ACC112 (cell line): ENCODE data around the gene DCPS.

Source experiments
- H2AFZ ChIP-seq: fragments of 200-600 bp; sonication (generic); one replicate; pipeline ENCODE4 v1.6.0; 2017; ENCODE audit warnings: antibody characterized with exemption, low read length; ENCODE audit not compliant: unreplicated experiment
- H3K27ac ChIP-seq: fragments of 200-600 bp; sonication (generic); 2 replicates; pipeline ENCODE4 v1.5.1; 2014; ENCODE audit warnings: low read depth, mild to moderate bottlenecking, antibody characterized with exemption, low read length, moderate library complexity
- H3K27me3 ChIP-seq: fragments of 200-600 bp; sonication (generic); 2 replicates; pipeline ENCODE4 v1.6.1; 2014; ENCODE audit warnings: mild to moderate bottlenecking, antibody characterized with exemption, low read length, moderate library complexity, mixed read lengths; ENCODE audit not compliant: insufficient read depth
- H3K36me3 ChIP-seq: fragments of 200-600 bp; sonication (generic); 2 replicates; pipeline ENCODE4 v1.6.1; 2016; ENCODE audit warnings: mild to moderate bottlenecking, antibody characterized with exemption, low read length, moderate library complexity, mixed read lengths; ENCODE audit not compliant: insufficient read depth
- H3K4me1 ChIP-seq: fragments of 200-600 bp; sonication (generic); one replicate; pipeline ENCODE4 v1.6.1; 2016; ENCODE audit warnings: low read length, mixed read lengths; ENCODE audit not compliant: insufficient read depth, unreplicated experiment, control insufficient read depth
- H3K4me3 ChIP-seq: fragments of 200-600 bp; sonication (generic); 2 replicates; pipeline ENCODE4 v1.5.1; 2014; ENCODE audit warnings: mild to moderate bottlenecking, low read depth, low read length
- H3K79me2 ChIP-seq: fragments of 200-600 bp; sonication (generic); one replicate; pipeline ENCODE4 v1.6.0; 2016; ENCODE audit warnings: low read length; ENCODE audit not compliant: control insufficient read depth, unreplicated experiment, insufficient read depth

The DCPS gene

DNA sequence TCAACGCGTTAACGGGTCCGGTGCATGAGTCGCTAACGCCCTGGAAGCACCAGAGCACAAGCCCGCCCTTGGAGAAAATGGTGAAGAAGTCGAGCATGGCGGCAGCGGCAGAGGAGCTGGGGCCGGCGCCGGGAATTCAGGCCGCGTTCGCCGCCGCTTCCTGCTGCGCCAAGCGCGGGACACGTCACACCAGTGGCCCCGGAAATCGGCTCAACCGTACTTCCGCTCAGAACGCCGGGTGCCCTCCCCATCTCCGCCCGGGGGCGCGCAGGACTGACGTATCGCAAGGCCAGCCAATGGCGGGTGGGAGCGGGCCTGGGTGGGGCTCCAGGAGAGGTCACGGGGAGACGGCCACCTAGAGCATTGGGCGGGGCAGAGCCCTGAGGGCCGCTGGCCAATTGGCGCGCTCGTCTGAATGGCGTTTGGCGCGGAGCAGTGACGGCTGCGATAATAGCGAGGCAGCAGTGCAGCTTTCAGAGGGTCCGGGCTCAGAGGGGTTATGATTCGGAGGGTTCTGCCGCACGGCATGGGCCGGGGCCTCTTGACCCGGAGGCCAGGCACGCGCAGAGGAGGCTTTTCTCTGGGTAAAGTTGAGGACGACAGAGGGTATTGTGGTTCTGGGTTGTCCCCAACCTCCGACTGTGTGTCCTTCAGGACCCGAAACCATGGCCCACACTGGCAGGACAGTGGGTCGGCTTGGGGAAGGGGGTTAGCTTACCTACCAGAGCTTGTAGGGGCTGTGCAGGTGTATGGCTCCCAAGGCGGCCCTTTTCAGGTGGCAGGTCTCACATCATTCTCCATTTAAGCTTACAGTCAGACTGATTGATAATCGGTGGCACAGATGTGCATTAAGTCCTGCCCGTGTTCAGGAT is 34.9 kb upstream of the DCPS start, which contains the start of the genes FOXRED1 and SRPRA:
Gene FOXRED1 (plus strand): TSS at position 447 of the 872 bp plus-strand sequence. CDS start 53 bp downstream, at position 500.
Gene SRPRA (minus strand): TSS at position 188 of the 872 bp plus-strand sequence. CDS start 91 bp downstream, at position 97.
- Histone ChIP-seq H3K36me3 (peaks cover 33% of the 10 kb centered on the region), H3K79me2 (peaks cover 41% of the 10 kb centered on the region), H3K4me3 (peak within 1 kb of the TSS; percentile 97), H3K4me1 (peaks cover 18% of the 10 kb centered on the region), H3K27ac (peak within 1 kb of the TSS; percentile 78), H3K27me3 (no peaks in the 10 kb centered on the region), H2AFZ (peak within 1 kb of the TSS; percentile 93)

DNA sequence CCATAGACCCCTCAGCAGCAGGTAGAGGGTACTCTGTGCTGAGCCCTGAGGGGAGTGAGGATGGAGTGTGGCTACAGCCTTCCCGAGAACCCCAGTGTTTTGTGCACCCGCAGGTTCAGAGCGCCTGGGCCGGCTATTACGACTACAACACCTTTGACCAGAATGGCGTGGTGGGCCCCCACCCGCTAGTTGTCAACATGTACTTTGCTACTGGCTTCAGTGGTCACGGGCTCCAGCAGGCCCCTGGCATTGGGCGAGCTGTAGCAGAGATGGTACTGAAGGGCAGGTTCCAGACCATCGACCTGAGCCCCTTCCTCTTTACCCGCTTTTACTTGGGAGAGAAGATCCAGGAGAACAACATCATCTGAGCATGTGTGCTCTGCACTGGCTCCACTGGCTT is 26.5 kb upstream of the DCPS start:
- H3K4me3 ChIP-seq, result no peak overlapping the region
- no peaks in the 10 kb centered on the region for H3K79me2 ChIP-seq
- no peak overlapping the region for H3K27ac ChIP-seq
- H2AFZ ChIP-seq, result no peak overlapping the region
- no peaks in the 10 kb centered on the region for H3K27me3 ChIP-seq
- H3K4me1 ChIP-seq, result no peaks in the 10 kb centered on the region
- peaks cover 23% of the 10 kb centered on the region; the same call in 1 of the 2 replicates for H3K36me3 ChIP-seq

DNA sequence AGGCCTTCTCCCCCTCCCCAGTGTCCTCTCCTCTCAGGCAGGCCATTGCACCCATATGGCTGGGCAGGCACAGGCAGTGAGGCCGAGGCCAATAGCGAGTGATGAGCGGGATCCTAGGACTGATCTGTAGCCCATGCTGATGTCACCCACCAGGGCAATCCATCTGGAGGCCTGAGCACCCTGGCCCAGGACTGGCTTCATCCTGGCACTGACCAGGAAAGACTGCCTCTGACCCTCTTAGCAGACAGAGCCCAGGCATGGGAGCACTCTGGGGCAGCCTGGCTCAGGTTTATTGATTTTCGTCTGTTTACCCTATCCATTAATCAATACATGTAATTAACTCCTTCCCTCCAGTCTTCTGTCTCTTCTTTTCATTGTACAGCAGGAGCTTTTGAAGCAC is 26.1 kb upstream of the DCPS start:
- peaks cover 20% of the 10 kb centered on the region; the same call in 1 of the 2 replicates for H3K36me3 ChIP-seq
- H2AFZ ChIP-seq, result no peak overlapping the region
- no peak overlapping the region for H3K27ac ChIP-seq

DNA sequence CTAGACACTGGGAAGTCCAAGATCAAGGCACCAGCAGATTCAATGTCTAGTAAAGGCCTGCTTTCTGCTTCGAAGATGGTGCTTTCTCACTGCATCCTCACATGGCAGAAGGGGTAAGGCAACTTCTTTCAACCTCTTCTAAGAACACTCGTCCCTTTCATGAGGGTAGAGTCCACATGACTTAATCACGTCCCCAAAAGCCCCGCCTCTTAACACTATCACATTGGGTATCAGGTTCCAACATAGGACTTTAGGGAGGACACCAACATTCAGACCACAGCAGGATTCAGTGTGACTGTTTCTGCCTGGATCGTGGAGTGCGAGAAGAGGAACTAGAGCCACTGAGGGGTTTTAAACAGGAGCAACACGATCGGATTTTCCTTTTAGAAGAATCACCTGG is 24.7 kb upstream of the DCPS start:
- Histone ChIP-seq H3K36me3 (peaks cover 15% of the 10 kb centered on the region; the same call in 1 of the 2 replicates), H3K27me3 (no peaks in the 10 kb centered on the region), H3K27ac (no peak overlapping the region), H3K79me2 (peaks cover 4% of the 10 kb centered on the region), H3K4me1 (no peaks in the 10 kb centered on the region), H2AFZ (no peak overlapping the region), H3K4me3 (no peak overlapping the region)

More for the DNA sequence above, 26.1 kb upstream of the DCPS start:
- H3K4me3 ChIP-seq, result no peak overlapping the region
- no peaks in the 10 kb centered on the region for H3K4me1 ChIP-seq
- H3K27me3 ChIP-seq, result no peaks in the 10 kb centered on the region
- no peaks in the 10 kb centered on the region for H3K79me2 ChIP-seq

DNA sequence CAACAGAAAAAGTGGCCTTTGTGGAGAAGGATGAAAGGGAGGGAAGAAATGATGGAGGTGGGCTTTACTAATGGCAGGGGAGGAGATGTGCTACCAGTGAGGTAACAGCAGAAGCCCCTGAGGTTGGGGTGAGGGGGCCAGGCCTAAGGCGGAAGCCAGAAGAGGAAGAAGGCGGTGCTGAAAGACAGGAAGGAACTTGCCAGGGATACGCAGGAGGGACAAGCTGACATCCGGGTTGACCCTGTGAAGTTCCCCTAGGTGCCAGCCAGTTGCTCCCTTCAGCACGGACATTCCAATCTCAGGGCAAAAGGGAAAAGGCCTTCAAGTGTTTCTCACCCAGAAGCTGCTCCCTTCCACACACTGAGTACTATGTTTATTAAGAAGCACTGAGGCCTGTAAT is 23.3 kb upstream of the DCPS start:
- no peak overlapping the region for H3K4me3 ChIP-seq
- no peaks in the 10 kb centered on the region for H3K27me3 ChIP-seq
- no peaks in the 10 kb centered on the region for H3K4me1 ChIP-seq
- H3K79me2 ChIP-seq, result peaks cover 4% of the 10 kb centered on the region
- H3K27ac ChIP-seq, result no peak overlapping the region
- no peak overlapping the region for H2AFZ ChIP-seq
- peaks cover 5% of the 10 kb centered on the region; the same call in 1 of the 2 replicates for H3K36me3 ChIP-seq

DNA sequence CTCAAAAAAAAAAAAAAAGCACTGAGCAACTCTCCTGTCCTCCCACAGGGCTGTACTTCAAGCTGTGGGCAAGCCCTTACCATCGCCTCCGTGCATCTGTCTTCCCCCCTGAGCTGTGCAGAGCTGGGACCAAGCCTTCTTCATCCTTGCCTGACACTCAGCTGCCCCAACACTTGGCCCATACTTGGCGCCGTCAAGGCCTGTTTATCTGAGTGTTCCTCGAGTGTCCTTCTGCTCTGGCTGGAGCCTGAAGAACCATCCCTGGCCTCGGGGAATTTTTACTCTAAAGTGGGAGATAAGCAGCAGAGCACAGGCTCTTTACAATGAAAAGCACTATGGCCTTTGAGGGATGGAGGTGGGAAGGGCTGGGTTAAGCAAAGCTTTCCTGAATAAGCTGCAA is 22.6 kb upstream of the DCPS start:
- Histone ChIP-seq H2AFZ (no peak overlapping the region), H3K27ac (no peak overlapping the region), H3K27me3 (no peaks in the 10 kb centered on the region), H3K4me3 (no peak overlapping the region), H3K36me3 (no peaks in the 10 kb centered on the region), H3K4me1 (no peaks in the 10 kb centered on the region), H3K79me2 (peaks cover 6% of the 10 kb centered on the region)

DNA sequence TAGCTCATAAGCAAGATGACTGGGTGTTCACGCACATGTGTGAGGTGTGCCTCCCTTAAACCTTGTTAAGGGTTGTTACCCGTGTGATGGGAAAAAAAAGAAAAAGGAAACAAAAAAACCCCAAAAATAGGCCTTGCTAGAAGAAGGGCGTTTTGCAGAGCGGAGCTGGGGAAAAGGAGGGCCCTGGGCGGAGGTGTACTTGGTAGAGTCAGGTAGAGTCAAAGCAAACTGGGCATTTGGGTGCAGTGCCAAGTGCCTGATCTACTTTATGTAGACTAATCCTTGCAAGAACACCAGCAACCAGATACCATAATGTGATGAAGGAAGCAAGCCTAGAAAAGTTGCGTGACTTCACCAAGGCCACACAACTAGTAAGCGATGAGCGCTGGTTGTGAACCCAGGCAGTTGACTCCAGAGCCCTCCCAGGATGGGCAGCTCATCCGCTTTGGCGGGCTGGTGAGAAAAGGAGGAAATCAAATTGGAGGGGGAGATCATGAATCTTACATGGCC is 22.1 kb upstream of the DCPS start:
- Histone ChIP-seq H2AFZ (no peak overlapping the region), H3K27ac (no peak overlapping the region), H3K4me1 (no peaks in the 10 kb centered on the region), H3K79me2 (peaks cover 8% of the 10 kb centered on the region), H3K27me3 (no peaks in the 10 kb centered on the region), H3K36me3 (no peaks in the 10 kb centered on the region), H3K4me3 (peak overlapping the region; percentile 96; the same call in 1 of the 2 replicates)

DNA sequence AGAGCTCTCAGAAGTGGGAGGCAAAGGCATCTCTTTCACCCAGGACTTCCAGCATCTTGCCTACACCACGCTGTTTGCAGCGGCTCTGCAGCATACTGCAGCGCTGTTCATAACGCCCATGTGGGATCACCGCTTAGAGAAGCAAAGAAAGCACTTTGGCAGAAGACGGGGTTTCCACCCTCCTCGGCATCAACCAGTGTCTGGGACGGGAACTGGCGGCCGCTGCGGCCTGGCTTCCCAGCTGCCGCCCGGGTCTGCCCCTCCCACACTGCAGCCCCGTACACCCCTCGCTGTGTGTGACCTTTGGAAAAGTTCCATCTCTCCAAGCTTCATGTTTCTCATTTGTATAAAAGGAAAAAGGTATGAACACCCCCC is 21.5 kb upstream of the DCPS start:
- Histone ChIP-seq H3K4me3 (peak overlapping the region; percentile 96), H3K4me1 (no peaks in the 10 kb centered on the region), H3K79me2 (peaks cover 8% of the 10 kb centered on the region), H3K27me3 (no peaks in the 10 kb centered on the region), H3K27ac (peak overlapping the region; percentile 53; the same call in 1 of the 2 replicates), H2AFZ (peak overlapping the region; percentile 98), H3K36me3 (no peaks in the 10 kb centered on the region)

DNA sequence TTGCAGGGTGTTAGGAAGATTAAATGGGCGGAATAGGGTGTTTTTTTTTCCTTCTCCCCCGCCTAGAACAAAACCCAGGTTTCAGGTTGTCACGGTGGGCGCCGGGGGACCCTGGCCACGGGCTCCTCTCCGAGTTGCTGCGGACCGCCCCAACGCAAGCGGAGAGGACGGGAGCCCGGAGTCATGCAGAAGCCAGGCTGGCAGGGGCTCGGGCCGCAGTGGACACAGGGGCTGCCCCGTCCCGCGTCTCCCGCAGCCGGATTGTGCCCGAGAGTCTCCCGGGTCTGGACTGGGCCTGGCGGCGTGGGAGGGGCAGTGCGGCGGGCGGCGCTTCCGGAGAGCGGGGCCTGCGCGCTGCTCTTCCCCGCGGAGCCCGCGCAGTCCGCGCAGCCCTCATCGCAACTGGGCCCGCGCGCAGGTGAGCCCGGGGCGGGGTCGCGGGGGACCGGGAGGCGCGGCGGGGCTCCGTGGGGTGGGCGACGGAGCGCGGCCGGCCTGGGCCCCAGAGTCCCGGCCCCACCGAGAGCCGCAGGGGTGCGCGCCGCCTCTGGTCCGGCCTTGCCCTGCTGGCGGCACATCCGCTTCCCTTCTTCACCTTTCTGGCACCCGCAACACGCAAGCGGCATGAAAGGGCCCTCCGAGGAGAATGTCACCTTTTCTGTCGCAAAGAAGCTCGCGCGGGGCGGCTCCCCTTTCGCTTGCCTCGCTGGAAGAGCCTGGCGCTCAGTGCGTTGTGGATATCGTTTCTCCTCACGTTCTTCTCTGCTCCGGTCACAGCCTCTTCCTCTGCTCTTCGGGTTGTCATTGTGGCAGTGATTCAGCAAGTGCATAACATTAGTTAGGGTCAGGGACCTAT is 20.9 kb upstream of the DCPS start, which contains the start of gene TIRAP:
Gene TIRAP (plus strand): TSS at position 358 of the 856 bp plus-strand sequence. CDS start 7,802 bp downstream, outside the sequence.
- Histone ChIP-seq H3K27ac (peak within 1 kb of the TSS; percentile 53), H3K36me3 (no peaks in the 10 kb centered on the region), H3K27me3 (no peaks in the 10 kb centered on the region), H3K4me3 (peak within 1 kb of the TSS; percentile 96), H3K79me2 (peaks cover 8% of the 10 kb centered on the region), H3K4me1 (no peaks in the 10 kb centered on the region), H2AFZ (peak within 1 kb of the TSS; percentile 98)

DNA sequence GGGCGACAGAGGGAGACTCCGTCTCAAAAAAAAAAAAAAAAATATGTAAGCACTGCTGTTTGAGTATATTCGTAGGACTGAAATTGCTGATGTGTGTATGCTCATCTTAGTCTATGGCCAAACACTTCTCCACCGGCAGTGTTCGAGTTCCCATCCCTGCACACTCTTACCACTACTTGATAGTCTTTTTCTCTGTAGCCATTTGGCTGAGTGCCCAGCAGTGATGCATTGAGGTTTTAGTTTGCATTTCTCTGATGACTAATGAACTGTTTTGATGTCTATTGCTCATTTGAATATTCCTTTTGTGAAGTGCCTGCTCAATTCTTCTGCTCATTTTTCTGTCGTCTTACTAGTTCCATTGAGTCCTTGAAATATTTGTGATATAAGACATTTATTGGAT is 19.0 kb upstream of the DCPS start:
- Histone ChIP-seq H3K36me3 (no peaks in the 10 kb centered on the region), H3K4me1 (no peaks in the 10 kb centered on the region), H3K27me3 (no peaks in the 10 kb centered on the region), H3K4me3 (no peak overlapping the region), H3K79me2 (peaks cover 8% of the 10 kb centered on the region), H2AFZ (no peak overlapping the region), H3K27ac (no peak overlapping the region)
